Stimulated activated CD8-positive, alpha-beta memory T cell treated with anti-CD3 and anti-CD28 coated beads, Interleukin-12 subunit alpha, Interleukin-12 subunit beta, amount 100 ng/mL, for 24 hours (primary cell): ENCODE data around the gene NUDCD2.
"Not testable (repeated sequence)": the region's sequence is repeated elsewhere in the genome, so short reads cannot be mapped to it uniquely, and the experiment has no call there.

Experiments used
- DNase-seq: peaks from one replicate; pipeline ENCODE4 v3.0.0-alpha.2; 2020; ENCODE audit errors: extremely low read depth

Gene NUDCD2

GRCh38 chr5:163426128-163426527 is 33.8 kb downstream of the NUDCD2 start:
- DNase-seq = not testable (repeated sequence)

- DNase-seq = no peak
These were observed 35.1 kb downstream of the NUDCD2 start for GRCh38 chr5:163424836-163425235.

GRCh38 chr5:163415673-163416072 is 44.2 kb downstream of the NUDCD2 start:
- DNase-seq = not testable (repeated sequence)

- DNase-seq = no peak
These were observed 49.4 kb downstream of the NUDCD2 start for GRCh38 chr5:163410505-163410904.

- DNase-seq = no peak
These were observed 50.5 kb downstream of the NUDCD2 start for GRCh38 chr5:163409384-163409783.

GRCh38 chr5:163408311-163408923 is 51.5 kb downstream of the NUDCD2 start:
- no peak for DNase-seq

GRCh38 chr5:163407034-163407655 is 52.8 kb downstream of the NUDCD2 start:
- no peak for DNase-seq

- no peak for DNase-seq
These were observed 55.3 kb downstream of the NUDCD2 start for GRCh38 chr5:163404364-163405173.

- DNase-seq = no peak
These were observed 57.9 kb downstream of the NUDCD2 start for GRCh38 chr5:163402007-163402406.

- no peak for DNase-seq
These were observed 58.6 kb downstream of the NUDCD2 start for GRCh38 chr5:163401271-163401670.

- DNase-seq = no peak
These were observed 60.0 kb downstream of the NUDCD2 start for GRCh38 chr5:163399923-163400322.

- no peak for DNase-seq
These were observed 62.5 kb downstream of the NUDCD2 start for GRCh38 chr5:163397354-163397753.

- not testable (repeated sequence) for DNase-seq
These were observed 63.0 kb downstream of the NUDCD2 start for GRCh38 chr5:163396818-163397340.
